GM19467 (cell line): ENCODE measurements around the gene PTPRT.

Experiments
- ATAC-seq: cut with Tn5 transposase; IDR thresholded peaks from one replicate; pipeline ENCODE4 v1.9.1; 2021; ENCODE audit warnings: mild to moderate bottlenecking, moderate library complexity; ENCODE audit not compliant: unreplicated experiment

PTPRT gene

GRCh38 chr20:42576167-42576566, 613.5 kb downstream of the PTPRT start:
- no peak for ATAC-seq

- ATAC-seq: no peak
These were observed 617.2 kb downstream of the PTPRT start for GRCh38 chr20:42572320-42573016.

GRCh38 chr20:42567409-42567808, 622.3 kb downstream of the PTPRT start:
- no peak for ATAC-seq

GRCh38 chr20:42565235-42565995, 624.3 kb downstream of the PTPRT start:
- no peak for ATAC-seq

GRCh38 chr20:42559665-42560064, 630.0 kb downstream of the PTPRT start:
- no peak for ATAC-seq

- ATAC-seq: no peak
These were observed 633.1 kb downstream of the PTPRT start for GRCh38 chr20:42556575-42556974.

- no peak for ATAC-seq
These were observed 636.3 kb downstream of the PTPRT start for GRCh38 chr20:42553374-42553773.

- no peak for ATAC-seq
These were observed 640.2 kb downstream of the PTPRT start for GRCh38 chr20:42549496-42549895.

GRCh38 chr20:42544926-42545325, 644.8 kb downstream of the PTPRT start:
- no peak for ATAC-seq

GRCh38 chr20:42532831-42533230, 656.9 kb downstream of the PTPRT start:
- ATAC-seq: no peak

GRCh38 chr20:42531508-42531961, 658.2 kb downstream of the PTPRT start:
- no peak for ATAC-seq

GRCh38 chr20:42530855-42531448, 658.8 kb downstream of the PTPRT start:
- ATAC-seq: no peak

GRCh38 chr20:42530191-42530590, 659.5 kb downstream of the PTPRT start:
- no peak for ATAC-seq

- no peak for ATAC-seq
These were observed 665.6 kb downstream of the PTPRT start for GRCh38 chr20:42524058-42524457.

GRCh38 chr20:42516692-42517091, 673.0 kb downstream of the PTPRT start:
- ATAC-seq: no peak

- no peak for ATAC-seq
These were observed 679.0 kb downstream of the PTPRT start for GRCh38 chr20:42510686-42511085.

- ATAC-seq: no peak
These were observed 681.8 kb downstream of the PTPRT start for GRCh38 chr20:42507874-42508273.

- ATAC-seq: no peak
These were observed 683.3 kb downstream of the PTPRT start for GRCh38 chr20:42506397-42506796.

- ATAC-seq: no peak
These were observed 687.1 kb downstream of the PTPRT start for GRCh38 chr20:42502591-42502990.

GRCh38 chr20:42496595-42496994, 693.1 kb downstream of the PTPRT start:
- ATAC-seq: no peak

GRCh38 chr20:42494290-42494689, 695.4 kb downstream of the PTPRT start:
- no peak for ATAC-seq

- ATAC-seq: no peak
These were observed 696.7 kb downstream of the PTPRT start for GRCh38 chr20:42493001-42493400.
